Activated CD8-positive, alpha-beta T cell treated with anti-CD3 and anti-CD28 coated beads for 36 hours (primary cell): ENCODE results near the gene RYR2. TPM values are rescaled to one million over a fixed set of nuclear protein-coding genes. Genes with fewer than 3 reads are reported as not detected.

Source experiments
- ATAC-seq: fragments of 200-7000 bp; cut with Tn5 transposase; one replicate; pipeline ENCODE4 v1.10.0; 2021; ENCODE audit warnings: mild to moderate bottlenecking, moderate library complexity
- CTCF ChIA-PET: fragments of 350-600 bp; sonication (Branson Sonifier 250); formaldehyde crosslinking; loops from one replicate; lab custom pipeline; 2021; ENCODE audit warnings: antibody characterized with exemption; lab: Charles Lee
- POLR2A ChIA-PET: fragments of 350-600 bp; sonication (Branson Sonifier 250); formaldehyde crosslinking; loops from one replicate; lab custom pipeline; 2021; ENCODE audit warnings: antibody characterized with exemption; lab: Charles Lee
- DNase-seq: peaks from one replicate; pipeline ENCODE4 v3.0.0-alpha.2; 2020
- H3K27ac Mint-ChIP-seq: one replicate; pipeline ENCODE4 v1.8.0; 2021; ENCODE audit warnings: mild to moderate bottlenecking, mixed read lengths
- H3K27me3 Mint-ChIP-seq: one replicate; pipeline ENCODE4 v1.8.0; 2021; ENCODE audit warnings: mixed read lengths
- H3K36me3 Mint-ChIP-seq: one replicate; pipeline ENCODE4 v1.8.0; 2021; ENCODE audit warnings: low read depth, mixed read lengths
- H3K4me1 Mint-ChIP-seq: one replicate; pipeline ENCODE4 v1.8.0; 2021; ENCODE audit warnings: low read depth, mixed read lengths
- H3K4me3 Mint-ChIP-seq: one replicate; pipeline ENCODE4 v1.8.0; 2021; ENCODE audit warnings: mild to moderate bottlenecking, moderate library complexity, mixed read lengths
- H3K9me3 Mint-ChIP-seq: one replicate; pipeline ENCODE4 v1.8.0; 2021; ENCODE audit warnings: mixed read lengths
- CTCF ChIP-seq: fragments of 200-600 bp; IDR thresholded peaks from one replicate; pipeline ENCODE4 v1.8.0; 2022; ENCODE audit warnings: antibody characterized with exemption, mild to moderate bottlenecking
- intact Hi-C: fragments of 100-400 bp; cut with micrococcal nuclease; formaldehyde crosslinking; loops from one replicate; pipeline ENCODE4 v1.10.0; 2022
- total RNA-seq, 2 experiments: library from RNA; stranded (reverse); gene quantifications; one replicate each; pipeline ENCODE4 v1.2.3, GENCODE V29; 2021

RYR2 gene
- total RNA-seq, 2 experiments from 2014 or later = 0.02 TPM

- Mint-ChIP-seq H3K4me1 (no peaks in the 10 kb centered on the region), H3K27ac (no peak overlapping the region), H3K9me3 (peaks cover 3% of the 10 kb centered on the region), H3K27me3 (no peaks in the 10 kb centered on the region), H3K4me3 (no peak overlapping the region), H3K36me3 (no peaks in the 10 kb centered on the region)
- no peak for DNase-seq
- no peak for ATAC-seq
- no peak for TF ChIP-seq CTCF
- ChIA-PET POLR2A (no interaction called here), CTCF (no interaction called here)
- intact Hi-C loops = no loop called here
These were observed 566.4 kb downstream of the RYR2 start for GRCh38 chr1:237608433-237608832.

GRCh38 chr1:237610157-237610556 lies 568.2 kb downstream of the RYR2 start:
- Mint-ChIP-seq H3K27ac (no peak overlapping the region), H3K36me3 (no peaks in the 10 kb centered on the region), H3K4me3 (no peak overlapping the region), H3K4me1 (no peaks in the 10 kb centered on the region), H3K27me3 (no peaks in the 10 kb centered on the region), H3K9me3 (peaks cover 3% of the 10 kb centered on the region)
- no peak for DNase-seq
- intact Hi-C loops = no loop called here
- ChIA-PET CTCF (no interaction called here), POLR2A (no interaction called here)
- TF ChIP-seq CTCF = no peak
- ATAC-seq = no peak

GRCh38 chr1:237613984-237614383 lies 572.0 kb downstream of the RYR2 start:
- TF ChIP-seq CTCF = no peak
- ChIA-PET CTCF (no interaction called here), POLR2A (no interaction called here)
- no peaks in the 10 kb centered on the region for H3K27me3 Mint-ChIP-seq
- no peaks in the 10 kb centered on the region for H3K36me3 Mint-ChIP-seq
- no peak overlapping the region for H3K27ac Mint-ChIP-seq
- no peaks in the 10 kb centered on the region for H3K4me1 Mint-ChIP-seq
- DNase-seq = no peak
- intact Hi-C loops = no loop called here
- H3K9me3 Mint-ChIP-seq = peaks cover 8% of the 10 kb centered on the region
- ATAC-seq = no peak
- H3K4me3 Mint-ChIP-seq = no peak overlapping the region

GRCh38 chr1:237619553-237619952 lies 577.6 kb downstream of the RYR2 start:
- Mint-ChIP-seq H3K36me3 (no peaks in the 10 kb centered on the region), H3K9me3 (peaks cover 15% of the 10 kb centered on the region), H3K4me3 (no peak overlapping the region), H3K27me3 (no peaks in the 10 kb centered on the region), H3K4me1 (no peaks in the 10 kb centered on the region), H3K27ac (no peak overlapping the region)
- ATAC-seq (no peak), DNase-seq (no peak)
- no peak for TF ChIP-seq CTCF
- ChIA-PET CTCF (no interaction called here), POLR2A (no interaction called here)
- intact Hi-C loops = no loop called here

- no peak for TF ChIP-seq CTCF
- DNase-seq (no peak), ATAC-seq (no peak)
- Mint-ChIP-seq H3K27ac (no peak overlapping the region), H3K9me3 (peaks cover 6% of the 10 kb centered on the region), H3K4me3 (no peak overlapping the region), H3K27me3 (no peaks in the 10 kb centered on the region), H3K4me1 (no peaks in the 10 kb centered on the region), H3K36me3 (no peaks in the 10 kb centered on the region)
- ChIA-PET POLR2A (no interaction called here), CTCF (no interaction called here)
- intact Hi-C loops = no loop called here
These were observed 592.9 kb downstream of the RYR2 start for GRCh38 chr1:237634922-237635321.
